LoVo (cell line): ENCODE results near the gene LAG3.
A peak's percentile ranks its signal among the peaks of the same experiment; 100 is the strongest.

ENCODE experiments used
- DNase-seq: peaks from one replicate; pipeline ENCODE4 v3.0.0-alpha.2; 2016; ENCODE audit warnings: low spot score

Gene LAG3

GRCh38 chr12:6824085-6824775 is 51.9 kb downstream of the LAG3 start:
- DNase-seq, result no peak

- no peak for DNase-seq
These were observed 52.6 kb downstream of the LAG3 start for GRCh38 chr12:6824901-6825381.

GRCh38 chr12:6825398-6826124 is 53.2 kb downstream of the LAG3 start:
- DNase-seq, result peak; percentile 76

- no peak for DNase-seq
These were observed 53.9 kb downstream of the LAG3 start for GRCh38 chr12:6826125-6826733.

GRCh38 chr12:6826734-6827436 is 54.6 kb downstream of the LAG3 start:
- DNase-seq, result no peak

- DNase-seq, result peak; percentile 52
These were observed 55.2 kb downstream of the LAG3 start for GRCh38 chr12:6827437-6827911.
